A549 (cell line): ENCODE results near the gene TRIM65. TPM values are rescaled to one million over a fixed set of nuclear protein-coding genes. Genes with fewer than 3 reads are reported as not detected.
A peak's percentile ranks its signal among the peaks of the same experiment; 100 is the strongest.

Experiments
- ATOH8 ChIP-seq: fragments of 250-450 bp; sonication (Bioruptor Pico); IDR thresholded peaks from 2 replicates; pipeline ENCODE4 v1.5.0; 2020; ENCODE audit warnings: low read depth, mild to moderate bottlenecking, moderate library complexity
- BCL3 ChIP-seq: fragments of >200 bp; sonication (Bioruptor Twin); formaldehyde crosslinking; IDR thresholded peaks from 3 replicates; pipeline ENCODE4 v1.6.1; 2016
- EHMT2 ChIP-seq: fragments of 200-600 bp; sonication (generic); IDR thresholded peaks from 2 replicates; pipeline ENCODE4 v1.6.1; 2016; ENCODE audit warnings: antibody characterized with exemption, low read depth, mild to moderate bottlenecking, moderate library complexity
- ESRRA ChIP-seq: fragments of 150-350 bp; IDR thresholded peaks from 2 replicates; pipeline ENCODE4 v1.6.1; 2014; ENCODE audit warnings: mild to moderate bottlenecking, low read length, borderline replicate concordance
- FOSL2 ChIP-seq, 2 experiments: fragments of 450-650 bp in 1 of 2; fragments of >200 bp in 1 of 2; sonication (Bioruptor Twin) in 1 of 2; formaldehyde crosslinking; IDR thresholded peaks; 2 replicates each; pipeline versions ENCODE4 v1.5.0 to v1.6.1; 2016 to 2020; ENCODE audit warnings: mild to moderate bottlenecking in 1 of 2, moderate library complexity in 1 of 2
- GATA3 ChIP-seq: IDR thresholded peaks from 2 replicates; pipeline ENCODE4 v1.6.1; 2012; ENCODE audit warnings: borderline replicate concordance
- HDAC2 ChIP-seq: fragments of 200-600 bp; sonication (generic); IDR thresholded peaks from 2 replicates; pipeline ENCODE4 v1.6.1; 2016
- HEYL ChIP-seq: fragments of 250-450 bp; sonication (Bioruptor Pico); IDR thresholded peaks from 2 replicates; pipeline ENCODE4 v1.8.0; 2021; ENCODE audit warnings: mild to moderate bottlenecking, moderate library complexity
- KDM1A ChIP-seq: fragments of 200-600 bp; sonication (generic); IDR thresholded peaks from 2 replicates; pipeline ENCODE4 v1.6.1; 2016; ENCODE audit warnings: low read depth, mild to moderate bottlenecking
- MAFK ChIP-seq: fragments of 450-650 bp; IDR thresholded peaks from 2 replicates; pipeline ENCODE4 v1.6.1; 2014; ENCODE audit not compliant: partially characterized antibody
- MAZ ChIP-seq: fragments of 150-350 bp; IDR thresholded peaks from 2 replicates; pipeline ENCODE4 v1.6.1; 2014; ENCODE audit warnings: antibody characterized with exemption, low read depth, low read length, borderline replicate concordance
- POLR2AphosphoS2 ChIP-seq: conservative IDR thresholded peaks from 2 replicates; pipeline ENCODE4 v1.6.1; 2012; ENCODE audit warnings: low read length, improper control_type of control experiment, inconsistent platforms
- SMC3 ChIP-seq: fragments of >200 bp; sonication (Bioruptor Twin); formaldehyde crosslinking; IDR thresholded peaks from 3 replicates; pipeline ENCODE4 v1.6.1; 2018; ENCODE audit warnings: inconsistent platforms
- SREBF2 ChIP-seq: fragments of 450-650 bp; IDR thresholded peaks from 2 replicates; pipeline ENCODE4 v1.6.1; 2014; ENCODE audit warnings: mild to moderate bottlenecking, moderate library complexity
- USF2 ChIP-seq: fragments of 450-650 bp; IDR thresholded peaks from 2 replicates; pipeline ENCODE4 v1.6.1; 2014; ENCODE audit warnings: antibody characterized with exemption
- ZFP36 ChIP-seq: fragments of 450-650 bp; IDR thresholded peaks from 2 replicates; pipeline ENCODE4 v1.6.1; 2014; ENCODE audit warnings: borderline replicate concordance; ENCODE audit not compliant: partially characterized antibody
- polyA plus RNA-seq, 4 experiments: library from polyadenylated mRNA; depleted of rRNA in 3 of 4; stranded (reverse); fragments of >200 nt; fragmentation: RNase III in 1 of 4; extraction: RNeasy Plus Mini Kit Qiagen cat#74134 plus additional on column Dnase treatment in 1 of 4; gene quantifications; 2 replicates in 3 of 4; 3 replicates in 1 of 4; pipeline ENCODE4 v1.2.3, GENCODE V29; 2011 to 2017
- TF ChIP-seq, protein P1 (sequence below): fragments of 200-600 bp; sonication (generic); IDR thresholded peaks from 2 replicates; pipeline ENCODE4 v1.6.1; 2016; ENCODE audit warnings: antibody characterized with exemption, mild to moderate bottlenecking, moderate library complexity
- TF ChIP-seq, protein P2 (sequence below): IDR thresholded peaks from 2 replicates; pipeline ENCODE4 v1.6.1; 2012; ENCODE audit warnings: low read depth, borderline replicate concordance
- TF ChIP-seq, protein P3 (sequence below): fragments of >200 bp; sonication (Bioruptor Twin); formaldehyde crosslinking; IDR thresholded peaks from 3 replicates; pipeline ENCODE4 v1.5.1; 2016

TRIM65 gene
- polyA plus RNA-seq, 2 of the 4 experiments (the other 2 are of a cell fraction): 13.5 to 30.2 TPM

DNA sequence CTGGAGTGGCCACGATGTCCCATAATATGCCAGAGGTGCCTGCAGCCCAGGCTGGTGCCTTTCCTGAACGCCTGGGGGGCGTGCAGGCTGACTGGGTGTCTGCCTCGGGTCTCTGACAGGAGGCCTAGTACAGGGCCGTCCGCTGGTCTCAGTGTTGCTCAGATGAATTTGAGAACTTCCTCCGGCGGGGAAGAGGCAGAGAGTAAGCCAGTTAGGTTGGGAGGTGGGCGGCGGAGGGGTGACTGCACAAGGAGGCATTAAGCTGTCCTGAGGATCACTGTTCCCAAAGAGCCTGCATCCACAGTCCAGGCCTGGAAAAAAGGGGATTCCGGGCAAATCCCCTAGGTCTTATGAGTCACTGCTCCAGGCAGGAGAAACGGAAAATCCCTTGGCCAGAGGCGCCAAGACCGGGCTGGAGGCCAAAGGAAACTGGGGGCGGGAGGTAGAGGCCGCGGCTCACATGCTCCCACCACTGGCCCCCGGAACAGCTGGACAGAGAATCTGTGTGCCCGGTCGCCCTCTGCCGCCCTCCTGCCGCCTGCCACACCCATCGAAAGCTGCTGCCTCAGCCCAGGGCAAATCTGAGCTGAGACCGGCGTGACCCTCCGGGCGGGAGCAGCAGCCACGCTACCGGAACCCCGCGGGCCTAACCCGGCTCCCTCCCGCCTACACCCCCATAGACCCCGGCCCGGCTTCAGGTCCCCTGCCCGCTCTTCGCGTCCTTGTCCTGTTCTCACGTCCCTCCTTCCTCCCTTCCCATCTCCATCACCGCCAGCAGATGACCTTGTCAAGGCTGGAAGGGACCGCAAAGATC, 19.6 kb downstream of the TRIM65 start (continued):
- TF ChIP-seq, protein P1, sequence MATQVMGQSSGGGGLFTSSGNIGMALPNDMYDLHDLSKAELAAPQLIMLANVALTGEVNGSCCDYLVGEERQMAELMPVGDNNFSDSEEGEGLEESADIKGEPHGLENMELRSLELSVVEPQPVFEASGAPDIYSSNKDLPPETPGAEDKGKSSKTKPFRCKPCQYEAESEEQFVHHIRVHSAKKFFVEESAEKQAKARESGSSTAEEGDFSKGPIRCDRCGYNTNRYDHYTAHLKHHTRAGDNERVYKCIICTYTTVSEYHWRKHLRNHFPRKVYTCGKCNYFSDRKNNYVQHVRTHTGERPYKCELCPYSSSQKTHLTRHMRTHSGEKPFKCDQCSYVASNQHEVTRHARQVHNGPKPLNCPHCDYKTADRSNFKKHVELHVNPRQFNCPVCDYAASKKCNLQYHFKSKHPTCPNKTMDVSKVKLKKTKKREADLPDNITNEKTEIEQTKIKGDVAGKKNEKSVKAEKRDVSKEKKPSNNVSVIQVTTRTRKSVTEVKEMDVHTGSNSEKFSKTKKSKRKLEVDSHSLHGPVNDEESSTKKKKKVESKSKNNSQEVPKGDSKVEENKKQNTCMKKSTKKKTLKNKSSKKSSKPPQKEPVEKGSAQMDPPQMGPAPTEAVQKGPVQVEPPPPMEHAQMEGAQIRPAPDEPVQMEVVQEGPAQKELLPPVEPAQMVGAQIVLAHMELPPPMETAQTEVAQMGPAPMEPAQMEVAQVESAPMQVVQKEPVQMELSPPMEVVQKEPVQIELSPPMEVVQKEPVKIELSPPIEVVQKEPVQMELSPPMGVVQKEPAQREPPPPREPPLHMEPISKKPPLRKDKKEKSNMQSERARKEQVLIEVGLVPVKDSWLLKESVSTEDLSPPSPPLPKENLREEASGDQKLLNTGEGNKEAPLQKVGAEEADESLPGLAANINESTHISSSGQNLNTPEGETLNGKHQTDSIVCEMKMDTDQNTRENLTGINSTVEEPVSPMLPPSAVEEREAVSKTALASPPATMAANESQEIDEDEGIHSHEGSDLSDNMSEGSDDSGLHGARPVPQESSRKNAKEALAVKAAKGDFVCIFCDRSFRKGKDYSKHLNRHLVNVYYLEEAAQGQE: no peak
- peak; percentile 95 for TF ChIP-seq MAZ
- TF ChIP-seq, protein P2, sequence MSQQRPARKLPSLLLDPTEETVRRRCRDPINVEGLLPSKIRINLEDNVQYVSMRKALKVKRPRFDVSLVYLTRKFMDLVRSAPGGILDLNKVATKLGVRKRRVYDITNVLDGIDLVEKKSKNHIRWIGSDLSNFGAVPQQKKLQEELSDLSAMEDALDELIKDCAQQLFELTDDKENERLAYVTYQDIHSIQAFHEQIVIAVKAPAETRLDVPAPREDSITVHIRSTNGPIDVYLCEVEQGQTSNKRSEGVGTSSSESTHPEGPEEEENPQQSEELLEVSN: peak; percentile 41; the same call in 1 of the 2 replicates
- no peak for TF ChIP-seq ZFP36
- no peak for TF ChIP-seq HDAC2
- no peak for TF ChIP-seq KDM1A
- no peak for TF ChIP-seq EHMT2
- no peak for TF ChIP-seq SREBF2
- TF ChIP-seq GATA3: peak; percentile 70
- no peak for TF ChIP-seq POLR2AphosphoS2
- TF ChIP-seq ATOH8 (CRISPR knock-in tag): peak; percentile 86
- TF ChIP-seq USF2: no peak
- TF ChIP-seq, protein P3, sequence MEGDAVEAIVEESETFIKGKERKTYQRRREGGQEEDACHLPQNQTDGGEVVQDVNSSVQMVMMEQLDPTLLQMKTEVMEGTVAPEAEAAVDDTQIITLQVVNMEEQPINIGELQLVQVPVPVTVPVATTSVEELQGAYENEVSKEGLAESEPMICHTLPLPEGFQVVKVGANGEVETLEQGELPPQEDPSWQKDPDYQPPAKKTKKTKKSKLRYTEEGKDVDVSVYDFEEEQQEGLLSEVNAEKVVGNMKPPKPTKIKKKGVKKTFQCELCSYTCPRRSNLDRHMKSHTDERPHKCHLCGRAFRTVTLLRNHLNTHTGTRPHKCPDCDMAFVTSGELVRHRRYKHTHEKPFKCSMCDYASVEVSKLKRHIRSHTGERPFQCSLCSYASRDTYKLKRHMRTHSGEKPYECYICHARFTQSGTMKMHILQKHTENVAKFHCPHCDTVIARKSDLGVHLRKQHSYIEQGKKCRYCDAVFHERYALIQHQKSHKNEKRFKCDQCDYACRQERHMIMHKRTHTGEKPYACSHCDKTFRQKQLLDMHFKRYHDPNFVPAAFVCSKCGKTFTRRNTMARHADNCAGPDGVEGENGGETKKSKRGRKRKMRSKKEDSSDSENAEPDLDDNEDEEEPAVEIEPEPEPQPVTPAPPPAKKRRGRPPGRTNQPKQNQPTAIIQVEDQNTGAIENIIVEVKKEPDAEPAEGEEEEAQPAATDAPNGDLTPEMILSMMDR: no peak
- TF ChIP-seq FOSL2 (IDR thresholded peaks at IDR 0.05): peak; percentile 66
- TF ChIP-seq FOSL2 (CRISPR knock-in tag; IDR thresholded peaks at IDR 0.05): peak; percentile 96
- TF ChIP-seq SMC3: peak; percentile 39; the same call in 2 of the 3 replicates
- peak; percentile 62 for TF ChIP-seq MAFK
- TF ChIP-seq HEYL: no peak
- TF ChIP-seq ESRRA: no peak
- TF ChIP-seq BCL3: 0 out of 3 replicates have a peak, but pooled peaks have one; percentile 56
